ENCODE data around the gene TYRP1.

The TYRP1 gene

GRCh38 chr9:12726795-12727194 is 33.6 kb downstream of the TYRP1 start:
- no peak for DNase-seq
- Histone ChIP-seq H3K4me3 (ENCODE audit: low read length) (no peak overlapping the region), H3K56ac (ENCODE audit: low read length) (no peak overlapping the region), H2BK5ac (ENCODE audit: low read length) (no peak overlapping the region), H2BK15ac (replicated peaks; ENCODE audit: low read depth) (no peak overlapping the region), H3K9ac (ENCODE audit: low read length) (no peak overlapping the region), H2AK5ac (ENCODE audit: low read length) (no peak overlapping the region), H3K4me1 (ENCODE audit: control insufficient read depth, low read depth, low read length) (no peaks in the 10 kb centered on the region), H3K79me1 (ENCODE audit: low read length) (no peaks in the 10 kb centered on the region), H4K5ac (ENCODE audit: low read length) (no peak overlapping the region), H3K4me2 (ENCODE audit: low read length) (no peak overlapping the region), H3K36me3 (ENCODE audit: control insufficient read depth, insufficient read depth, low read length) (no peaks in the 10 kb centered on the region), H4K8ac (ENCODE audit: low read depth, low read length) (no peak overlapping the region), H3K27ac (ENCODE audit: low read depth, low read length) (no peak overlapping the region), H3K4ac (ENCODE audit: low read depth, low read length) (no peak overlapping the region), H3K79me2 (ENCODE audit: control insufficient read depth, insufficient read depth, low read length) (no peaks in the 10 kb centered on the region), H3K18ac (ENCODE audit: low read length) (no peak overlapping the region), H2BK120ac (ENCODE audit: low read depth, low read length) (no peak overlapping the region), H3K23ac (ENCODE audit: low read length) (no peak overlapping the region), H3K27me3 (ENCODE audit: insufficient read depth, low read length, poor library complexity) (no peaks in the 10 kb centered on the region)
- no CpG with 5 or more reads among the region's 2 CpGs for WGBS (ENCODE audit: extremely low coverage, insufficient coverage, low lambda C conversion rate)

- Histone ChIP-seq H3K27ac (ENCODE audit: low read depth, low read length) (no peak overlapping the region), H2BK120ac (ENCODE audit: low read depth, low read length) (no peak overlapping the region), H3K36me3 (ENCODE audit: control insufficient read depth, insufficient read depth, low read length) (no peaks in the 10 kb centered on the region), H3K79me1 (ENCODE audit: low read length) (no peaks in the 10 kb centered on the region), H4K5ac (ENCODE audit: low read length) (no peak overlapping the region), H3K27me3 (ENCODE audit: insufficient read depth, low read length, poor library complexity) (no peaks in the 10 kb centered on the region), H3K4me2 (ENCODE audit: low read length) (no peak overlapping the region), H4K8ac (ENCODE audit: low read depth, low read length) (no peak overlapping the region), H2BK5ac (ENCODE audit: low read length) (no peak overlapping the region), H3K56ac (ENCODE audit: low read length) (no peak overlapping the region), H3K4me1 (ENCODE audit: control insufficient read depth, low read depth, low read length) (no peaks in the 10 kb centered on the region), H3K18ac (ENCODE audit: low read length) (no peak overlapping the region), H3K4ac (ENCODE audit: low read depth, low read length) (no peak overlapping the region), H3K79me2 (ENCODE audit: control insufficient read depth, insufficient read depth, low read length) (no peaks in the 10 kb centered on the region), H3K4me3 (ENCODE audit: low read length) (no peak overlapping the region), H2BK15ac (replicated peaks; ENCODE audit: low read depth) (no peak overlapping the region), H3K9ac (ENCODE audit: low read length) (no peak overlapping the region), H2AK5ac (ENCODE audit: low read length) (no peak overlapping the region), H3K23ac (ENCODE audit: low read length) (no peak overlapping the region)
- DNase-seq, result no peak
- WGBS (ENCODE audit: extremely low coverage, insufficient coverage, low lambda C conversion rate), result no CpG with 5 or more reads among the region's 1 CpG
These were observed 37.0 kb downstream of the TYRP1 start for GRCh38 chr9:12730198-12730597.

GRCh38 chr9:12730927-12731326 is 37.7 kb downstream of the TYRP1 start:
- Histone ChIP-seq H3K27me3 (ENCODE audit: insufficient read depth, low read length, poor library complexity) (no peaks in the 10 kb centered on the region), H2BK15ac (replicated peaks; ENCODE audit: low read depth) (no peak overlapping the region), H3K27ac (ENCODE audit: low read depth, low read length) (no peak overlapping the region), H3K79me1 (ENCODE audit: low read length) (no peaks in the 10 kb centered on the region), H3K23ac (ENCODE audit: low read length) (no peak overlapping the region), H3K56ac (ENCODE audit: low read length) (no peak overlapping the region), H3K4me3 (ENCODE audit: low read length) (no peak overlapping the region), H3K4me1 (ENCODE audit: control insufficient read depth, low read depth, low read length) (no peaks in the 10 kb centered on the region), H3K79me2 (ENCODE audit: control insufficient read depth, insufficient read depth, low read length) (no peaks in the 10 kb centered on the region), H2BK120ac (ENCODE audit: low read depth, low read length) (no peak overlapping the region), H3K18ac (ENCODE audit: low read length) (no peak overlapping the region), H3K4ac (ENCODE audit: low read depth, low read length) (no peak overlapping the region), H2BK5ac (ENCODE audit: low read length) (no peak overlapping the region), H3K4me2 (ENCODE audit: low read length) (no peak overlapping the region), H3K36me3 (ENCODE audit: control insufficient read depth, insufficient read depth, low read length) (no peaks in the 10 kb centered on the region), H3K9ac (ENCODE audit: low read length) (no peak overlapping the region), H4K8ac (ENCODE audit: low read depth, low read length) (no peak overlapping the region), H4K5ac (ENCODE audit: low read length) (no peak overlapping the region), H2AK5ac (ENCODE audit: low read length) (no peak overlapping the region)
- no peak for DNase-seq

GRCh38 chr9:12732971-12733370 is 39.8 kb downstream of the TYRP1 start:
- Histone ChIP-seq H3K79me2 (ENCODE audit: control insufficient read depth, insufficient read depth, low read length) (no peaks in the 10 kb centered on the region), H2BK120ac (ENCODE audit: low read depth, low read length) (no peak overlapping the region), H3K27me3 (ENCODE audit: insufficient read depth, low read length, poor library complexity) (no peaks in the 10 kb centered on the region), H2AK5ac (ENCODE audit: low read length) (no peak overlapping the region), H3K36me3 (ENCODE audit: control insufficient read depth, insufficient read depth, low read length) (no peaks in the 10 kb centered on the region), H3K79me1 (ENCODE audit: low read length) (no peaks in the 10 kb centered on the region), H3K9ac (ENCODE audit: low read length) (no peak overlapping the region), H4K5ac (ENCODE audit: low read length) (no peak overlapping the region), H3K4me3 (ENCODE audit: low read length) (no peak overlapping the region), H4K8ac (ENCODE audit: low read depth, low read length) (no peak overlapping the region), H3K56ac (ENCODE audit: low read length) (no peak overlapping the region), H3K4me1 (ENCODE audit: control insufficient read depth, low read depth, low read length) (no peaks in the 10 kb centered on the region), H3K4ac (ENCODE audit: low read depth, low read length) (no peak overlapping the region), H2BK5ac (ENCODE audit: low read length) (no peak overlapping the region), H3K27ac (ENCODE audit: low read depth, low read length) (no peak overlapping the region), H3K4me2 (ENCODE audit: low read length) (no peak overlapping the region), H2BK15ac (replicated peaks; ENCODE audit: low read depth) (no peak overlapping the region), H3K23ac (ENCODE audit: low read length) (no peak overlapping the region), H3K18ac (ENCODE audit: low read length) (no peak overlapping the region)
- DNase-seq, result no peak
- no CpG with 5 or more reads among the region's 3 CpGs for WGBS (ENCODE audit: extremely low coverage, insufficient coverage, low lambda C conversion rate)

GRCh38 chr9:12735665-12736064 is 42.5 kb downstream of the TYRP1 start:
- H3K4me2 ChIP-seq (ENCODE audit: low read length), result no peak overlapping the region

GRCh38 chr9:12737871-12738270 is 44.7 kb downstream of the TYRP1 start:
- H3K23ac ChIP-seq (ENCODE audit: low read length), result no peak overlapping the region
- H3K4me3 ChIP-seq (ENCODE audit: low read length), result no peak overlapping the region
- no peak overlapping the region for H3K56ac ChIP-seq (ENCODE audit: low read length)
- H3K36me3 ChIP-seq (ENCODE audit: control insufficient read depth, insufficient read depth, low read length), result no peaks in the 10 kb centered on the region
- no peaks in the 10 kb centered on the region for H3K79me1 ChIP-seq (ENCODE audit: low read length)
- no peak for DNase-seq
- no peak overlapping the region for H3K27ac ChIP-seq (ENCODE audit: low read depth, low read length)
- H3K4me1 ChIP-seq (ENCODE audit: control insufficient read depth, low read depth, low read length), result no peaks in the 10 kb centered on the region
- no peak overlapping the region for H2AK5ac ChIP-seq (ENCODE audit: low read length)
- no peak overlapping the region for H2BK5ac ChIP-seq (ENCODE audit: low read length)
- no peak overlapping the region for H3K4ac ChIP-seq (ENCODE audit: low read depth, low read length)
- no peak overlapping the region for H3K4me2 ChIP-seq (ENCODE audit: low read length)
- no peaks in the 10 kb centered on the region for H3K79me2 ChIP-seq (ENCODE audit: control insufficient read depth, insufficient read depth, low read length)
- H3K9ac ChIP-seq (ENCODE audit: low read length), result no peak overlapping the region
- no peak overlapping the region for H4K5ac ChIP-seq (ENCODE audit: low read length)
- no peak overlapping the region for H2BK120ac ChIP-seq (ENCODE audit: low read depth, low read length)
- H4K8ac ChIP-seq (ENCODE audit: low read depth, low read length), result no peak overlapping the region
- H2BK15ac ChIP-seq (replicated peaks; ENCODE audit: low read depth), result no peak overlapping the region
- H3K18ac ChIP-seq (ENCODE audit: low read length), result no peak overlapping the region
- H3K27me3 ChIP-seq (ENCODE audit: insufficient read depth, low read length, poor library complexity), result no peaks in the 10 kb centered on the region
- WGBS (ENCODE audit: extremely low coverage, insufficient coverage, low lambda C conversion rate), result no CpG with 5 or more reads among the region's 1 CpG

More at GRCh38 chr9:12735665-12736064, 42.5 kb downstream of the TYRP1 start:
- H3K23ac ChIP-seq (ENCODE audit: low read length), result no peak overlapping the region
- H4K8ac ChIP-seq (ENCODE audit: low read depth, low read length), result no peak overlapping the region
- DNase-seq, result no peak
- no peak overlapping the region for H3K27ac ChIP-seq (ENCODE audit: low read depth, low read length)
- no peaks in the 10 kb centered on the region for H3K79me2 ChIP-seq (ENCODE audit: control insufficient read depth, insufficient read depth, low read length)
- no peak overlapping the region for H2BK5ac ChIP-seq (ENCODE audit: low read length)
- WGBS (ENCODE audit: extremely low coverage, insufficient coverage, low lambda C conversion rate), result no CpG with 5 or more reads among the region's 3 CpGs
- H3K18ac ChIP-seq (ENCODE audit: low read length), result no peak overlapping the region
- no peak overlapping the region for H3K4me3 ChIP-seq (ENCODE audit: low read length)
- no peak overlapping the region for H2BK120ac ChIP-seq (ENCODE audit: low read depth, low read length)
- no peak overlapping the region for H3K4ac ChIP-seq (ENCODE audit: low read depth, low read length)
- H3K79me1 ChIP-seq (ENCODE audit: low read length), result no peaks in the 10 kb centered on the region
- no peak overlapping the region for H3K9ac ChIP-seq (ENCODE audit: low read length)
- no peaks in the 10 kb centered on the region for H3K4me1 ChIP-seq (ENCODE audit: control insufficient read depth, low read depth, low read length)
- H3K36me3 ChIP-seq (ENCODE audit: control insufficient read depth, insufficient read depth, low read length), result no peaks in the 10 kb centered on the region
- H2BK15ac ChIP-seq (replicated peaks; ENCODE audit: low read depth), result no peak overlapping the region
- H4K5ac ChIP-seq (ENCODE audit: low read length), result no peak overlapping the region
- no peaks in the 10 kb centered on the region for H3K27me3 ChIP-seq (ENCODE audit: insufficient read depth, low read length, poor library complexity)
- no peak overlapping the region for H2AK5ac ChIP-seq (ENCODE audit: low read length)
- no peak overlapping the region for H3K56ac ChIP-seq (ENCODE audit: low read length)
